Lung (tissue), 16 donors: Measurements from ENCODE around the gene HJV. TPM values are rescaled to one million over a fixed set of nuclear protein-coding genes. Genes with fewer than 3 reads are reported as not detected.
"Not testable (repeated sequence)": the region's sequence is repeated elsewhere in the genome, so short reads cannot be mapped to it uniquely, and the experiment has no call there.

Source experiments
- ATAC-seq: fragments of 200-7000 bp; cut with Tn5 transposase; one replicate; pipeline ENCODE4 v1.9.1; 2020; ENCODE audit warnings: moderate number of reproducible peaks; ENCODE audit not compliant: insufficient read depth, low FRiP score
- DNase-seq, 3 donors: peaks; one replicate each; pipeline ENCODE4 v3.0.0-alpha.2; 2013 to 2017
- H3K27ac ChIP-seq, 2 donors: one replicate each; pipeline ENCODE4 v1.5.1; 2013; ENCODE audit warnings: mild to moderate bottlenecking in 2 of 2, moderate library complexity in 2 of 2, control low read depth in 1 of 2, inconsistent platforms in 1 of 2, low read depth in 1 of 2, low read length in 1 of 2
- H3K27me3 ChIP-seq, 3 donors: one replicate each; pipeline ENCODE4 v1.5.1; 2013; ENCODE audit warnings: low read length in 2 of 3; ENCODE audit not compliant: control insufficient read depth in 3 of 3, insufficient read depth in 3 of 3
- H3K36me3 ChIP-seq, 4 donors: one replicate each; pipeline ENCODE4 v1.5.1; 2013; ENCODE audit warnings: low read length in 4 of 4, mild to moderate bottlenecking in 1 of 4, moderate library complexity in 1 of 4; ENCODE audit not compliant: control insufficient read depth in 4 of 4, insufficient read depth in 4 of 4
- H3K4me1 ChIP-seq, 5 donors: one replicate each; pipeline ENCODE4 v1.5.1; 2013; ENCODE audit warnings: low read length in 5 of 5, mild to moderate bottlenecking in 2 of 5, moderate library complexity in 1 of 5; ENCODE audit not compliant: control insufficient read depth in 5 of 5, insufficient read depth in 5 of 5
- H3K4me3 ChIP-seq: one replicate; pipeline ENCODE4 v1.5.1; 2013; ENCODE audit warnings: mild to moderate bottlenecking, control low read depth, moderate library complexity
- H3K9ac ChIP-seq, 2 donors: one replicate each; pipeline ENCODE4 v1.5.1; 2013; ENCODE audit warnings: low read length in 2 of 2, control low read depth in 1 of 2; ENCODE audit not compliant: insufficient read depth in 1 of 2
- H3K9me3 ChIP-seq, 4 donors: one replicate each; pipeline ENCODE4 v1.5.1; 2013; ENCODE audit warnings: low read length in 3 of 4, mild to moderate bottlenecking in 1 of 4, moderate library complexity in 1 of 4; ENCODE audit not compliant: control insufficient read depth in 4 of 4, insufficient read depth in 3 of 4
- WGBS, 2 donors: extraction: QIAGEN DNeasy Blood & Tissue Kit; methylation state at CpG; one replicate each; pipeline ENCODE4 v1.1.7; 2013; 5-methylcytosine and 5-hydroxymethylcytosine counted together
- long read RNA-seq, 5 donors: transcript quantifications; one replicate each; lab custom pipeline, GENCODE V29; 2026
- polyA plus RNA-seq, 2 donors: library from polyadenylated mRNA; stranded (reverse); fragments of 200-250 nt; gene quantifications; one replicate each; pipeline ENCODE4 v1.2.1, GENCODE V29; 2013
- total RNA-seq, 2 donors: library from RNA; depleted of rRNA in 1 of 2; stranded (reverse); fragments of >200 nt in 1 of 2; gene quantifications; one replicate each; pipeline ENCODE4 v1.2.1, GENCODE V29; 2014 to 2021
- TF ChIP-seq, protein P1 (sequence below): IDR thresholded peaks from 2 replicates; pipeline ENCODE4 v1.5.1; 2012; ENCODE audit warnings: mild to moderate bottlenecking; ENCODE audit errors: control extremely low read depth, extremely low read depth
- donor health status: control.
- donor health status: control.
- donor health status: Bipolar disorder and iron deficiency.
- donor health status: healthy.
- donor health status: DM: yes; HTN: yes; CAD: no.

HJV gene, protein sequence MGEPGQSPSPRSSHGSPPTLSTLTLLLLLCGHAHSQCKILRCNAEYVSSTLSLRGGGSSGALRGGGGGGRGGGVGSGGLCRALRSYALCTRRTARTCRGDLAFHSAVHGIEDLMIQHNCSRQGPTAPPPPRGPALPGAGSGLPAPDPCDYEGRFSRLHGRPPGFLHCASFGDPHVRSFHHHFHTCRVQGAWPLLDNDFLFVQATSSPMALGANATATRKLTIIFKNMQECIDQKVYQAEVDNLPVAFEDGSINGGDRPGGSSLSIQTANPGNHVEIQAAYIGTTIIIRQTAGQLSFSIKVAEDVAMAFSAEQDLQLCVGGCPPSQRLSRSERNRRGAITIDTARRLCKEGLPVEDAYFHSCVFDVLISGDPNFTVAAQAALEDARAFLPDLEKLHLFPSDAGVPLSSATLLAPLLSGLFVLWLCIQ
- total RNA-seq (not detected), polyA plus RNA-seq (not detected)
- long read RNA-seq, donor 1: 0 reads
- long read RNA-seq, donor 2: 0 reads
- long read RNA-seq, donor 3: 0 reads
- long read RNA-seq, donor 4: 0 reads
- long read RNA-seq, donor 5: 0 reads

DNA sequence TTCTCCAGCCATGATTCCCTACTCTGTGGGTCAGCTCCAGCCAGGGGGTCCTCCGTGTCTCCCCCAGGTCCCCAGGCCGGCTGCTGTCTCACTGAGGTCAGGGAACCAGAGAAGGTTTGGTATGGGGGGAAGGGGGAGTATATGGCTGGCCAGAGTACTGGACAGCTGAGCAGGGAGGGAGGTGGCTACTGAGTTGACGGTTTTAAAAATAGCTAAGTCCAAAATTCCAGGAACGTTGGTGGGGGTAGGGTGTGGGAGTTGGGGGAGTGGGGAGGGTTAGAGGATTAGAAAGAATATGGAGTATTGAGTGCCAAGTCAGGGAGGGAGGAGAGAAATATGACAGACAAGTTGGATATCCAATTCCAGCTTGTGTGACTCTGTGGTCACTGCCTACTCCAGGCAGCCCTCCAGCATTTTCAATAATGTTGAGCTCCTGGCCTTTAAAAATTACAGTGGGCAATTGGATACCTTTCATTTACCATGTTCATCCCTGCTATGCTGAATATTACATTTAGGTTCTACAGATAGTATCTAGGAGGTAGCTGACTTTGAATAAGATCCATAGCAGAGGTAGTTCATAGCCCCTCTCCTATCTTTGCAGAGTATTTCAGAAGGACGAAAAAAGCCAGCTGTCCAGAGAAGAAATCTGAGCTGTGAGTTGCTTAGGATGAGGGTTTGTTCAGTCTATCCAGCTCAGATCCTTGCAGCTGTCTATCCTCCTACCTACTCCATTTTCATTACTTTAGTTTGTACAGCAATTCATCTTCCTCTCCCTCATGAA is at the start of gene HJV:
HJV (minus strand) TSS at position 114 of the 781 bp plus-strand sequence. CDS start 1,504 bp downstream, outside the sequence.
- no peak within 1 kb of the TSS for H3K9ac ChIP-seq
- H3K27ac ChIP-seq: no peak within 1 kb of the TSS
- no peak for ATAC-seq
- peaks cover 0 to 4% (median 3%) of the 10 kb centered on the region in 5 donors for H3K4me1 ChIP-seq
- 80 to 91% methylated on average over 5 of the region's 5 CpGs for WGBS, 2 donors
- H3K4me3 ChIP-seq: no peak within 1 kb of the TSS
- H3K36me3 ChIP-seq: no peaks in the 10 kb centered on the region
- H3K9me3 ChIP-seq: no peaks in the 10 kb centered on the region
- peaks cover 0 to 45% (median 38%) of the 10 kb centered on the region in 3 donors for H3K27me3 ChIP-seq
- TF ChIP-seq, protein P1, sequence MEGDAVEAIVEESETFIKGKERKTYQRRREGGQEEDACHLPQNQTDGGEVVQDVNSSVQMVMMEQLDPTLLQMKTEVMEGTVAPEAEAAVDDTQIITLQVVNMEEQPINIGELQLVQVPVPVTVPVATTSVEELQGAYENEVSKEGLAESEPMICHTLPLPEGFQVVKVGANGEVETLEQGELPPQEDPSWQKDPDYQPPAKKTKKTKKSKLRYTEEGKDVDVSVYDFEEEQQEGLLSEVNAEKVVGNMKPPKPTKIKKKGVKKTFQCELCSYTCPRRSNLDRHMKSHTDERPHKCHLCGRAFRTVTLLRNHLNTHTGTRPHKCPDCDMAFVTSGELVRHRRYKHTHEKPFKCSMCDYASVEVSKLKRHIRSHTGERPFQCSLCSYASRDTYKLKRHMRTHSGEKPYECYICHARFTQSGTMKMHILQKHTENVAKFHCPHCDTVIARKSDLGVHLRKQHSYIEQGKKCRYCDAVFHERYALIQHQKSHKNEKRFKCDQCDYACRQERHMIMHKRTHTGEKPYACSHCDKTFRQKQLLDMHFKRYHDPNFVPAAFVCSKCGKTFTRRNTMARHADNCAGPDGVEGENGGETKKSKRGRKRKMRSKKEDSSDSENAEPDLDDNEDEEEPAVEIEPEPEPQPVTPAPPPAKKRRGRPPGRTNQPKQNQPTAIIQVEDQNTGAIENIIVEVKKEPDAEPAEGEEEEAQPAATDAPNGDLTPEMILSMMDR: no peak
- no peak for DNase-seq

DNA sequence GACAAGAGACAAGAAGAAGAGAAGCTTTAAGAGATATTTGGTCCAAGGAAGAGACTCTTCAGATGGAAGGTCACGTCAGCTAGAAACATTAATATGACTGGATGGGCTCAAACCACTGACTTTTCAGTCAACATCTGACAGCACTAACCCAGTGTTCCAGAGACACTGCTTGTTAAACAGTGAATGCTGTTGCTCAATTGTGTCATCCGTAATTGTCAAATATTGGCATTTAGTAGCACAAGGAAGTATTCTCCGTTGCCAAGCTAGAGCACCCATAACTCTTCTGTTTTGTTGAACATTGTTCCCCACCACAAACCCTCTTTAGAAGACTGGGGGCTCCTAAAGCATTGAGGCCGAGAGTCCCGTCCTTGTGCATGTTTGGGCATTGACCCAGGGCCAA is 37.6 kb upstream of the HJV start:
- H3K4me1 ChIP-seq, H3K36me3 ChIP-seq, H3K9ac ChIP-seq, ATAC-seq, H3K9me3 ChIP-seq, H3K4me3 ChIP-seq, H3K27ac ChIP-seq, DNase-seq, H3K27me3 ChIP-seq: not testable (repeated sequence)
- WGBS, 2 donors: 72 to 83% methylated on average over 3 to 4 of the region's 5 CpGs

DNA sequence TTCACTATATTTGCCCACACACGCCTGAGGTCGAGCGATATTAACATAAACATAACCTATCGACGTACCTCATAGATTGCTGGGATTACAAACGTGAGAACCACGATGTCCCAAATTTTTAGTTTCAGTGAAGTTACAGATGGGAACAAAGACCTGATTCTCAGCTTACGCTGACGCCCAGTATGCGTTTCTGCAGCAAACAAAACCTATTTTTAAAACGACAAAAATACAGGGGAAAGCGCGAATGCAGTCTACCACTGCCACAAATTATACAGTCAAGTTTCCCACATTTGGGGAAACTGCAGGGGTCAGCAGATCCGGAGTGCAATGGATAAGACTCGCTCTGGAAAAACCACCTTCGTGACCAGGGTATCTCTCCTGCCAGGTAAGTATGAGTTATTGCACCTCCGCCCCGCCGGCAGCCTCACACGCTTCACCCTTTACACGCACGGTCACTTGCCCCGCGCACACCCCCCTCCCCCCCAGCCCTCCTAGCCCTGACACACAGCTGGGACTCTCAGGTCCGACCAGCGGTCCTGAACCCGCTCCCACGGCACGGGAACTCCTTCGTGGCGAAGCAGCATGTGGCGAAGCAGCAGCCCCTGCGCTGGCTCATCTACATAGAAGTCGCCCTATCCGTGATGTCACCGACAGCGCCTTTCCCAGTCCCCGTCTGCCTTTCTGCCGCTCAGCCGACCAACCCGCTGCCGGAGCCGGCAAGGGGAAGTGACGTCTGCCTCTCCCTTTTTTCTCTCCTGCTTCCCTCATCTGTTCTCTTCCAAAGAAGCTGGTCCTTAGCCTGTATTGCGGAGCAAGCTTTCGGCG is 30.5 kb upstream of the HJV start:
- peak overlapping the region; percentile 57 to 88 for H3K9ac ChIP-seq
- 1 to 3% methylated on average over 41 to 47 of the region's 47 CpGs for WGBS, 2 donors
- H3K4me1 ChIP-seq: peaks cover 0 to 10% (median 0%) of the 10 kb centered on the region in 5 donors
- DNase-seq (peak; percentile 93 to 95 (median 93)), ATAC-seq (peak; percentile 89)
- peak overlapping the region; percentile 80 to 89 for H3K27ac ChIP-seq
- not testable (repeated sequence) for H3K9me3 ChIP-seq, H3K36me3 ChIP-seq, H3K27me3 ChIP-seq, H3K4me3 ChIP-seq

DNA sequence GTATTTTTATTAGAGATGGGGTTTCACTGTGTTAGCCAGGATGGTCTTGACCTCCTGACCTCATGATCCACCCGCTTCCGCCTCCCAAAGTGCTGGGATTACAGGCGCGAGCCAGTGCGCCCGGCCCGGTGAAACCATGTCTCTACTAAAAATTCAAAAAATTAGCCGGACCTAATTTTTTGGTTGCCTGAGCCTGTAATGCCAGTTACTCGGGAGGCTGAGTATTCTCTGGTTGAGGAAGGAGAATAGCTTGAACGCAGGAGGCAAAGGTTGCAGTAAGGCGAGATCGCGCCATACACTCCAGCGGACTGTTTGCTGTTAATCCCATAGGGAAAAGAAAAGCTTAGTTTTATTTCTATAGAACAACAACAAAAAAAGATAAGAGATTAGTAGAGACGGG is 29.9 kb upstream of the HJV start:
- no peaks in the 10 kb centered on the region for H3K27me3 ChIP-seq
- no peaks in the 10 kb centered on the region for H3K9me3 ChIP-seq
- 63 to 69% methylated on average over 15 of the region's 15 CpGs for WGBS, 2 donors
- H3K9ac ChIP-seq: peak overlapping the region; percentile 57 to 88
- peaks cover 0 to 10% (median 0%) of the 10 kb centered on the region in 5 donors for H3K4me1 ChIP-seq
- TF ChIP-seq, protein P1: no peak
- ATAC-seq (no peak), DNase-seq (no peak)
- H3K27ac ChIP-seq: peak overlapping the region; percentile 59 to 89
- H3K36me3 ChIP-seq: no peaks in the 10 kb centered on the region
- H3K4me3 ChIP-seq: no peak overlapping the region

DNA sequence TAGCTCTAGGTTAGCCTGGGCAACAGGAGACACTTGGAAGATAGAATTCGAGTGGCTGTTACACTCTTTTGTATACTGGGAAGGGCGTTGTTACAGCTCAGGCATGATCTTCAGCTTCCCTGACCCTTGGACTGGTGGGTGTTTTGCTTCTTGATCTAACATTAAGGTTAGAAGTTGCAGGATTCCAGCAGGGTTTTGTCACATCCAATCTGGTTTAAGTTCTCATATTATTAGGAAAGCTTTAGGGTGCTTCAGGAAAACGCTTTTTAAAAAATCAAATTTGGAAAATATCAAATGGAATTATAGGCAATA is 29.1 kb upstream of the HJV start:
- 61 to 86% methylated on average over 3 of the region's 3 CpGs for WGBS, 2 donors
- not testable (repeated sequence) for H3K9ac ChIP-seq, H3K9me3 ChIP-seq, H3K36me3 ChIP-seq, H3K4me3 ChIP-seq, H3K27me3 ChIP-seq, DNase-seq, ATAC-seq, H3K27ac ChIP-seq
- peaks cover 0 to 10% (median 0%) of the 10 kb centered on the region in 5 donors for H3K4me1 ChIP-seq
